Endodermal cell (in vitro differentiated cells): ENCODE measurements around the gene VSTM5. TPM values are rescaled to one million over a fixed set of nuclear protein-coding genes. Genes with fewer than 3 reads are reported as not detected.
"Not testable (repeated sequence)": the region's sequence is repeated elsewhere in the genome, so short reads cannot be mapped to it uniquely, and the experiment has no call there.

Experiments
- DNase-seq: peaks from one replicate; pipeline ENCODE4 v3.0.0-alpha.2; 2017
- H3K27ac ChIP-seq: 2 replicates; pipeline ENCODE4 v1.5.1; 2013; ENCODE audit warnings: mild to moderate bottlenecking, low read depth, low read length, moderate library complexity
- H3K27me3 ChIP-seq: 2 replicates; pipeline ENCODE4 v1.6.1; 2013; ENCODE audit warnings: mild to moderate bottlenecking, low read length, moderate library complexity; ENCODE audit not compliant: insufficient read depth, control insufficient read depth, poor library complexity, severe bottlenecking
- H3K36me3 ChIP-seq: 2 replicates; pipeline ENCODE4 v1.7.0; 2013; ENCODE audit warnings: mild to moderate bottlenecking, low read length, moderate library complexity; ENCODE audit not compliant: control insufficient read depth, insufficient read depth
- H3K4me1 ChIP-seq: one replicate; pipeline ENCODE4 v1.7.0; 2013; ENCODE audit warnings: low read length; ENCODE audit not compliant: control insufficient read depth, insufficient read depth
- H3K4me3 ChIP-seq: 2 replicates; pipeline ENCODE4 v1.5.1; 2013; ENCODE audit warnings: mild to moderate bottlenecking, low read length, moderate library complexity
- H3K9ac ChIP-seq: 2 replicates; pipeline ENCODE4 v1.6.1; 2013; ENCODE audit warnings: mild to moderate bottlenecking, low read length, moderate library complexity; ENCODE audit not compliant: poor library complexity, severe bottlenecking; ENCODE audit errors: extremely low read depth
- H3K9me3 ChIP-seq: 2 replicates; pipeline ENCODE4 v1.6.1; 2013; ENCODE audit warnings: mild to moderate bottlenecking, low read length, moderate library complexity; ENCODE audit not compliant: control insufficient read depth
- H3K27ac Mint-ChIP-seq: 2 replicates; pipeline ENCODE4 v1.8.0; 2020; ENCODE audit warnings: mixed read lengths
- H3K27me3 Mint-ChIP-seq: 2 replicates; pipeline ENCODE4 v1.8.0; 2021; ENCODE audit warnings: mild to moderate bottlenecking, mixed read lengths; ENCODE audit not compliant: insufficient read depth
- H3K36me3 Mint-ChIP-seq: 2 replicates; pipeline ENCODE4 v1.8.0; 2020; ENCODE audit warnings: low read depth, mixed read lengths
- H3K4me1 Mint-ChIP-seq: 2 replicates; pipeline ENCODE4 v1.8.0; 2020; ENCODE audit warnings: mixed read lengths
- H3K4me3 Mint-ChIP-seq: 2 replicates; pipeline ENCODE4 v1.8.0; 2020; ENCODE audit warnings: mild to moderate bottlenecking, moderate library complexity, mixed read lengths
- H3K9me3 Mint-ChIP-seq: 2 replicates; pipeline ENCODE4 v1.8.0; 2020; ENCODE audit warnings: mild to moderate bottlenecking, mixed read lengths
- WGBS, 2 experiments: methylation state at CpG; one replicate each; pipeline versions ENCODE4 v1.1.5 to v1.1.7; 2013; ENCODE audit warnings: missing lambda C conversion rate in 2 of 2, mixed read lengths in 1 of 2; ENCODE audit not compliant: insufficient coverage in 1 of 2, insufficient read length in 1 of 2; 5-methylcytosine and 5-hydroxymethylcytosine counted together
- total RNA-seq, 2 donors: library from RNA; stranded (reverse); fragmentation: NEBNext Ultra II Directional in 1 of 2; extraction: Animal tissue kit (Norgen Biotek cat#: 25700) in 1 of 2; gene quantifications; 2 replicates in 1 of 2; 3 replicates in 1 of 2; pipeline ENCODE4 v1.2.1, GENCODE V29; 2021
- TF ChIP-seq, protein P1 (sequence below): fragments of 200-600 bp; sonication (generic); conservative IDR thresholded peaks from 2 replicates; pipeline ENCODE4 v1.5.0; 2021; ENCODE audit warnings: antibody characterized with exemption, mild to moderate bottlenecking

The VSTM5 gene
- total RNA-seq, 2 donors from 2014 or later, result 0.29 to 0.75 TPM

DNA sequence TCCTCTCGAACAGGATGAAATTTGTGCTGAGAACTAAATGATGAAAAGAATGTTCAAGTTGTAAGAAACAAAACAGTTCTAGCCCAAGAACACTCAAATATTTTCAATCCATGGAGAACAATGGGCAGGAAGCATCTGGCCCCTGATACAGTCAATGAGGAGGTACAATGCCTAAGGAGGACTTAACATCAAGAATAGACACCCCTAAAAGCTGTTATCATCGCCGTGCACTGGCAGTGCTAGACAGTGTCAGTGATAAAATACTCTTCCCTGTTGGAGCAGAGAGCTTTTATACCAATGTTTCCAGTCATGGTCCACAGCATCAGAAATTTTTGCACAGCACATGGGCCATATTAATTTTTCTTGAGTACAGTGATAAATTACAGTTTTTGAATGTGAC is 20.2 kb upstream of the VSTM5 start:
- Histone ChIP-seq H3K36me3 (no peaks in the 10 kb centered on the region), H3K9me3 (peaks cover 16% of the 10 kb centered on the region), H3K4me1 (peaks cover 4% of the 10 kb centered on the region), H3K27me3 (peaks cover 15% of the 10 kb centered on the region), H3K4me3 (no peak overlapping the region), H3K27ac (no peak overlapping the region), H3K9ac (no peak overlapping the region)
- peaks cover 20% of the 10 kb centered on the region for H3K4me1 Mint-ChIP-seq
- no peaks in the 10 kb centered on the region for H3K36me3 Mint-ChIP-seq
- H3K27ac Mint-ChIP-seq, result no peak overlapping the region
- H3K27me3 Mint-ChIP-seq, result peaks cover 5% of the 10 kb centered on the region
- no peak overlapping the region for H3K4me3 Mint-ChIP-seq
- peaks cover 9% of the 10 kb centered on the region for H3K9me3 Mint-ChIP-seq
- TF ChIP-seq, protein P1, sequence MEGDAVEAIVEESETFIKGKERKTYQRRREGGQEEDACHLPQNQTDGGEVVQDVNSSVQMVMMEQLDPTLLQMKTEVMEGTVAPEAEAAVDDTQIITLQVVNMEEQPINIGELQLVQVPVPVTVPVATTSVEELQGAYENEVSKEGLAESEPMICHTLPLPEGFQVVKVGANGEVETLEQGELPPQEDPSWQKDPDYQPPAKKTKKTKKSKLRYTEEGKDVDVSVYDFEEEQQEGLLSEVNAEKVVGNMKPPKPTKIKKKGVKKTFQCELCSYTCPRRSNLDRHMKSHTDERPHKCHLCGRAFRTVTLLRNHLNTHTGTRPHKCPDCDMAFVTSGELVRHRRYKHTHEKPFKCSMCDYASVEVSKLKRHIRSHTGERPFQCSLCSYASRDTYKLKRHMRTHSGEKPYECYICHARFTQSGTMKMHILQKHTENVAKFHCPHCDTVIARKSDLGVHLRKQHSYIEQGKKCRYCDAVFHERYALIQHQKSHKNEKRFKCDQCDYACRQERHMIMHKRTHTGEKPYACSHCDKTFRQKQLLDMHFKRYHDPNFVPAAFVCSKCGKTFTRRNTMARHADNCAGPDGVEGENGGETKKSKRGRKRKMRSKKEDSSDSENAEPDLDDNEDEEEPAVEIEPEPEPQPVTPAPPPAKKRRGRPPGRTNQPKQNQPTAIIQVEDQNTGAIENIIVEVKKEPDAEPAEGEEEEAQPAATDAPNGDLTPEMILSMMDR, result no peak
- WGBS, 2 experiments, result 83 to 100% methylated on average over 3 of the region's 3 CpGs
- DNase-seq, result no peak

DNA sequence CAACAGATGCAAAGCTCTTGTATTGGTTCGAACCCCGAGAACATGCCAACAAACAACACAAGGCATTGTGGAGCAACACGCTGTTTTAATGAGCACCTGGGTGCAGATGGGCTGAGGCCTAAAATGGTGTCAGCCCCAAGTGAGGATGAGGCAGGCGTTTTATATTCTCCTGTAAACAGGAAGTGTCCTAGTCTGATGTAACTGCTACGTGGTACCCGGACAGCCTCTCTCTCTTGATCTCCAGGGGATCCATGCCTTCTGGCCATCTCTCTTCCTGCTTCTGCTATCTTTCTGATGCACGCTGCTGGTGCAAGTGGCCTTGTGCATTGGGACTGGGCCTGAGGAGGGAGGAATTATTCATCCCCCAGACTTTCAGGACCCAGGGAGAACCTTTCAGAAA is 19.4 kb upstream of the VSTM5 start:
- no peak for DNase-seq
- no peak overlapping the region for H3K4me3 ChIP-seq
- Mint-ChIP-seq H3K4me1 (peaks cover 20% of the 10 kb centered on the region), H3K9me3 (peaks cover 9% of the 10 kb centered on the region), H3K27me3 (peaks cover 5% of the 10 kb centered on the region), H3K27ac (no peak overlapping the region), H3K4me3 (no peak overlapping the region), H3K36me3 (no peaks in the 10 kb centered on the region)
- peaks cover 16% of the 10 kb centered on the region for H3K9me3 ChIP-seq
- H3K9ac ChIP-seq, result no peak overlapping the region
- H3K4me1 ChIP-seq, result peaks cover 4% of the 10 kb centered on the region
- WGBS, 2 experiments, result 92 to 98% methylated on average over 6 to 7 of the region's 7 CpGs
- peaks cover 18% of the 10 kb centered on the region for H3K27me3 ChIP-seq
- H3K27ac ChIP-seq, result no peak overlapping the region
- H3K36me3 ChIP-seq, result no peaks in the 10 kb centered on the region
- TF ChIP-seq, protein P1, result no peak

DNA sequence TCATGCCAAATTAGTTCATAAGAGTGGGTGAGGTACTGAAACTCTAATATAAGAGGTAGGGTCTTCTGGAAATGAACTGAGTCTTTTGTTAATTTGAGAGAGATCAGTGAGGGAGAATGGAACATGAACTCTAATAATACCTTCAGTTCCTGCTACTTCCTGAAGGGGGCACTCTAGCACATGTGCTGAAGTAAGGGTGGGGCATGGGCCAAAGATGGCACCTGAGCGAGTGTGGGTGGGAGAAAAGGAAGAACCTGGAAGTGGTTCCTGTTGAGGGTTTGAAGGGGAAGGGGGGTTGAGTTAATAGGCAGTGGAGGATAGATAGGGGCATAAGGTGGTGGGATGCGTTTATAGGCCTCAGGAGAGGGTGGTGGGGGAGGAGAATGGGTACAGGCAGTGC is 18.0 kb upstream of the VSTM5 start:
- not testable (repeated sequence) for H3K9ac ChIP-seq

More for the DNA sequence above, 18.0 kb upstream of the VSTM5 start:
- not testable (repeated sequence) for H3K27ac ChIP-seq, H3K4me1 ChIP-seq, H3K4me3 ChIP-seq, H3K9me3 Mint-ChIP-seq, H3K27me3 Mint-ChIP-seq, H3K36me3 Mint-ChIP-seq, H3K9me3 ChIP-seq, H3K4me3 Mint-ChIP-seq, H3K27ac Mint-ChIP-seq, H3K36me3 ChIP-seq
- peaks cover 20% of the 10 kb centered on the region for H3K4me1 Mint-ChIP-seq
- 89 to 100% methylated on average over 2 of the region's 2 CpGs for WGBS, 2 experiments
- peaks cover 18% of the 10 kb centered on the region for H3K27me3 ChIP-seq
- peak; percentile 55 for DNase-seq
- TF ChIP-seq, protein P1, result peak; percentile 73
